Stimulated activated CD4-positive, alpha-beta T cell treated with anti-CD3 and anti-CD28 coated beads, Interleukin-15, amount 100 ng/mL, for 1 hour (primary cell): ENCODE measurements around the gene ADAM23.
A peak's percentile ranks its signal among the peaks of the same experiment; 100 is the strongest.
"Not testable (repeated sequence)": the region's sequence is repeated elsewhere in the genome, so short reads cannot be mapped to it uniquely, and the experiment has no call there.

ENCODE experiments used
- DNase-seq, 2 donors: peaks; one replicate each; pipeline ENCODE4 v3.0.0-alpha.2; 2020; ENCODE audit warnings: low read depth in 1 of 2, low spot score in 1 of 2

ADAM23 gene, protein sequence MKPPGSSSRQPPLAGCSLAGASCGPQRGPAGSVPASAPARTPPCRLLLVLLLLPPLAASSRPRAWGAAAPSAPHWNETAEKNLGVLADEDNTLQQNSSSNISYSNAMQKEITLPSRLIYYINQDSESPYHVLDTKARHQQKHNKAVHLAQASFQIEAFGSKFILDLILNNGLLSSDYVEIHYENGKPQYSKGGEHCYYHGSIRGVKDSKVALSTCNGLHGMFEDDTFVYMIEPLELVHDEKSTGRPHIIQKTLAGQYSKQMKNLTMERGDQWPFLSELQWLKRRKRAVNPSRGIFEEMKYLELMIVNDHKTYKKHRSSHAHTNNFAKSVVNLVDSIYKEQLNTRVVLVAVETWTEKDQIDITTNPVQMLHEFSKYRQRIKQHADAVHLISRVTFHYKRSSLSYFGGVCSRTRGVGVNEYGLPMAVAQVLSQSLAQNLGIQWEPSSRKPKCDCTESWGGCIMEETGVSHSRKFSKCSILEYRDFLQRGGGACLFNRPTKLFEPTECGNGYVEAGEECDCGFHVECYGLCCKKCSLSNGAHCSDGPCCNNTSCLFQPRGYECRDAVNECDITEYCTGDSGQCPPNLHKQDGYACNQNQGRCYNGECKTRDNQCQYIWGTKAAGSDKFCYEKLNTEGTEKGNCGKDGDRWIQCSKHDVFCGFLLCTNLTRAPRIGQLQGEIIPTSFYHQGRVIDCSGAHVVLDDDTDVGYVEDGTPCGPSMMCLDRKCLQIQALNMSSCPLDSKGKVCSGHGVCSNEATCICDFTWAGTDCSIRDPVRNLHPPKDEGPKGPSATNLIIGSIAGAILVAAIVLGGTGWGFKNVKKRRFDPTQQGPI

DNA sequence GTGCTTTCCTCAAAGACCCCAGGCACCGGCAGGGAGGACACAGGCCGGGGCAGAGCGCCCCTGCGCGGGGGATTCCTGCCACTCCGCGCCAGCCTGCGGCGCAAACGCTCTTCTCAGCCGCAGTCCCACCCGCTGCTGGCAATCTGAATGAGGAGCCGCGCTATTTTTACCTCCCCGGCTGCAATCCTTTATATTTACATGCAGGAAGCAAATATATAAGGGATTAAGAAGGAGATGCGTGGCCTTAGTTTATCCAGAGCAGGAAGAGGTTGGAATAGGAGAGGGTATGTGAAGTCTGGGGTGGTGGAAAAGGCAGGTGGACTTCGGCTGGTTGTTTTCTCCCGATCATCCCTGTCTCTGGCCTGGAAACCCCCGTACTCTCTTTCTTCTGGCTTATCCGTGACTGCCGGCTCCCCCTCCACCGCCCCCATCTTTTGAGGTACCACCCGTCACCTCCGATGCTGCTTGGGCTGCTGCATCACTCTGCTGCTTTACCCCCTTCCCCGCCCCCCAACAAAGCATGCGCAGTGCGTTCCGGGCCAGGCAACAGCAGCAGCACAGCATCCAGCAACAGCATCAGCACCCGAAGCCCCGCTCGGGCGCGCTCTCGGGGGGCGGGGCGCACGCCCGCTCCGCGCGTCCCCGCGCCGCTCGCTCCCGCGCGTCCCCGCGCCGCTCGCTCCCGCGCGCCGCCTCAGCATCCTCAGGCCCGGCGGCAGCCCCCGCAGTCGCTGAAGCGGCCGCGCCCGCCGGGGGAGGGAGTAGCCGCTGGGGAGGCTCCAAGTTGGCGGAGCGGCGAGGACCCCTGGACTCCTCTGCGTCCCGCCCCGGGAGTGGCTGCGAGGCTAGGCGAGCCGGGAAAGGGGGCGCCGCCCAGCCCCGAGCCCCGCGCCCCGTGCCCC lies at the start of gene ADAM23:
ADAM23 (plus strand) TSS at position 700 of the 902 bp plus-strand sequence. CDS start 335 bp downstream, outside the sequence.
- peak in 1 of 2 donors; percentile 20 for DNase-seq

DNA sequence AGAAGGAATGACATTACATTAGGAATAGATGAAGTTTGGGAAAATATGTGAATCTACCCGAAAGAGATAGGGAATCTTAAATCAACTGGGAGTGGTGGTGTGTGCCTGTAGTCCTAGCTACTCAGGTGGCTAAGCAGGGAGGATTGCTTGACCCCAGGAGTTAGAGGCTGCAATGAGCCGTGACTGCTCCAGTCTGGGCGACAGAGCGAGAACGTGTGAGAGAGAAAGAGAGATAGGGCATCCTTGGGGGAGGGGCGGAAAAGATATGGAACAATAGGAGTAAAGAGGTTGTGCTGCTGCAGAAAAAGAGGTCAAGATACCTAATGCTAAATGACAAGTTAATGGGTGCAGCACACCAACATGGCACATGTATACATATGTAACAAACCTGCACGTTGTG lies 47.1 kb upstream of the ADAM23 start:
- DNase-seq, result no peak

DNA sequence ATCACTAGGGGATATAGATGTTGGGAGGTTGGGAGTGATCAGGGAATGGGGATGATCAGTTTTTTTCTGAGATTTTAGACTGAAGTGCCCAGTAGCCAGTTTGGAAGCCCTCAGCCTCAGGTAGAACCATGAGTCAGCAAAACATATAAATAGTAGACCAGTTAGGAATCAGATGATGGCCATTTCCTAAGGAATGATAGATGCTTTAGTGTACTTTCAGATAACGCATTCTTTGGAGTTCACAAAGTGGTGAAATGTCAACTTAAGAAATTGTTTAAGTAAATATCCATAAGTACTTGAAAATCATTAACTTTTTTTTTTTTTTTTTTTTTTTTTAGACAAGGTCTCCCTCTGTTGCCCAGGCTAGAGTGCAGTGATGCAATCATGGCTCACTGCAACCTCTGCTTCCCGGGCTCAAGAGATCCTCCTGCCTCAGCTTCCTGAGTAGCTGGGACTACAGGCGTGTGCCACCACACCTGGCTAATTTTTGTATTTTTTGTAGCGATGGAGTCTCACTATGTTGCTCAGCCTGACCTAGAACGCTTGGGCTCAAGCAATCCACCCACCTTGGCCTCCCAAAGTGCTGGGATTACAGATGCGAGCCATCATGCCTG lies 40.3 kb upstream of the ADAM23 start:
- DNase-seq, result not testable (repeated sequence)

DNA sequence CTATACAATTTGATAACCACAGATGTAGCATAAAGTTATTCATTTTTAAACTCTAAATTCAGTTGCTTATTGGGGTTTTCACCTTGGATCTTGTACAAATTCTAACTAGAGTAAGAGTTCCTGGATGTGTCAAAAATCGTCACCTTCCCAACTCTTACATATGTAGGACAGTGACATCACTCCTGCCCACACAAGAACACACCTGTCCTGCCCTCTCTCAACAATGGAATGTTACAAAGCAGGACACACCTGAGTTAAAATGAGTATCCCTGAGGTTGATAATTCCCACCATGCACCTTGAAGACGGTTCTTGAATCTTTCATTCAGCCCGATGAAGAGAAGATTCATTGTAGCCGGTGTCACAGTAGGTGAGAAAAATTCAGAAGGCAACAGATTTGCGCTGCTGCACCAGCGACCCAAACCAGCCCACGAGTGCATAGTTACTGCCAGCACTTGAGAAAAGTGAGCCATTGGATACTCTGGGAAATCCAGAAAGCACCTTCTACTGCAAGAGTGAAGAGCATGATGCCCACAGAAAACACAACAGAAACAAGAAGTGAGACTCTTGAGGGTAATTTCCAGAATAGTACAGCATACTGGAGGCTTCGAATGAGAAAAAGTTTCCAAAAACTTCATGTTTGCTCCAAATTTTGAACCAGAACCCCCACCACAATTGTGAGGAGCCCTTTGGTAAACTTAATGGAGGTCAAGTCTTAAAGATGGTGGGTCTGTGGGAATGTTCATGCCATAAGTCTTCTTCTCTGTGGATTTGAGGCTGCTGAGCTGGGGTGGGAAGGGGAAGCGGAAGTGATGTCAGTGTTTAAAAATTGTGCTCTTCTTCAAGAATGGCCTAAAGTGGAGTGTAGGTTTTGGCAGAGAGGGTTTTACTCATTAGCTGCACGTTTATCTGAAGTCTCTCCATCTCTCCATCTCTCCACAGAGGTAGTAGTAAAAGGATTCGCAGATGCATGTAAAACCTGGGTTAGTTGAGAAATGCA lies 34.7 kb upstream of the ADAM23 start:
- DNase-seq, result no peak

DNA sequence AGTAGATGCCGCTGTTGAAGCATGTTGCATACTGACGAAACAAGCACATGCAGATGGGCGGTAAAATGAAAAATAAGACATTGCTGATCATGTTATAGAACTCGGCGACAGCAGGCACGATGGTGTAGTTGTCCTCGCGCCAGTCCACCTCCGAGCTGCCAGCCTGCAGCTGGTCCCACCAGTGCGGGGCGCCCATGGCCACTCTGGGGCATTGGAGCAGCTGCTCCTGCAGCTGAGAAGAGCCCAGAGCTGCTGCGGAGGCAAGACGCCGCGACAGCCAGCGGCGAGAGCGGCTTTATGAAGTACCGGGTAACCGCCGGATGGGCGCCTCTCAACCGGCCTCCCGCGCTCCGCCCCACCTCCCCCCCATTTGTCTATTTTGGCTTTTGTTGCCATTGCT lies 32.6 kb upstream of the ADAM23 start:
- DNase-seq, result no peak

DNA sequence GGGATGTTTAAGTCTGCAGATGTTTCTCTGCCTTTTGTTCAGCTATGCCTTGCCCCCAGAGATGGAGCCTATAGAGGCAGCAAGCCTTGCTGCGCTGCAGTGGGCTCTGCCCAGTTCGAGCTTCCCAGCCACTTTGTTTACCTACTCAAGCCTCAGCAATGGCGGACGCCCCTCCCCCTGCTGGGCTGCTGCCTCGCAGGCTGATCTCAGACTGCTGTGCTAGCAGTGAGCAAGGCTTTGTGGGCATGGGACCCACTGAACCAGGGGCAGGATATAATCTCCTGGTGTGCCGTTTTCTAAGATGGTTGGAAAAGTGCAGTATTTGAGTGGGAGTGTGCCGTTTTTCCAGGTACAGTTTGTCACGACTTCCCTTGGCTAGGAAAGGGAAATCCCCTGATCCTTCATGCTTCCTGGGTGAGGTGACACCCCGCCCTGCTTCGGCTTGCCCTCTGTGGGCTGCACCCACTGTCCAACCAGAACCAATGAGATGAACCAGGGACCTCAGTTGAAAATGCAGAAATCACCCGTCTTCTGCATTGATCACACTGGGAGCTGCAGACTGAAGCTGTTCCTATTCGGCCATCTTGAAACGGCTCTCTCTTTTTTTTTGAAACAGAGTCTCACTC lies 27.6 kb upstream of the ADAM23 start:
- no peak for DNase-seq

DNA sequence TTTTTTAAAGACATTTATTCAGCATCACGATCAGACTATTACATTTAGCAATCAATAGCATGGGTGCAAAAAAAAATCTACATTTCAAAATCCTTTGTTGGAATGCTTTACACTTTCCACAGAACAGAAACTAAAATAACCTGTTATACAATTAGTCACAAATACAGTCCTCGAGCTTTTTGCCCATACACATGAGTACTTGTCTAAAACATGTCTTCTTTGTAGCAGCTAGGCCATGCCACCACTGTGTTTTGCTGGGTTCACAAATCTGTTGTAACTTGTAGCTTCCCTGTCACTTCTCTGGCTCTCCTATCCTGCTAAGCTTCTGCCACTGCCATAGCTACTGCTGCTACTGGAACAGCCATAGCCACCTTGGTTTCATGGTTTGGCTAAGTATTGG lies 24.4 kb upstream of the ADAM23 start:
- no peak for DNase-seq

DNA sequence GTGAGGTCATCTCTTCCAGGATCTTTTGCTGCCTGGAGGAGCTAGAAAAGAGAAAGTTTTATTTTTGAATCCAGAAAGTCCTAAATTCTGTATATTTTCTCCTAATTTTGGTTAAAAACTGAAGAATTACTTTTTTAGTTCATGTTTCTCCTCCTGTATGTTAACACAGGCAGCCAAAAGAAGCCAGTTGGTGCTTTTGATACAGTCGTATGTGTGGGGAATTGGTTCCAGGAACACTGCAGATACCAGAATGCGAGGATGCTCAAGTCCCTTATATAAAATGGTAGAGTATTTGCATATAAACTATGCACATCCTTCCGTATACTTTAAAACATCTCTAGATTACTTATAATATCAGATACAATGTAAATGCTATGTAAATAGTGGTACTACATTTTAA lies 22.6 kb upstream of the ADAM23 start:
- no peak for DNase-seq

DNA sequence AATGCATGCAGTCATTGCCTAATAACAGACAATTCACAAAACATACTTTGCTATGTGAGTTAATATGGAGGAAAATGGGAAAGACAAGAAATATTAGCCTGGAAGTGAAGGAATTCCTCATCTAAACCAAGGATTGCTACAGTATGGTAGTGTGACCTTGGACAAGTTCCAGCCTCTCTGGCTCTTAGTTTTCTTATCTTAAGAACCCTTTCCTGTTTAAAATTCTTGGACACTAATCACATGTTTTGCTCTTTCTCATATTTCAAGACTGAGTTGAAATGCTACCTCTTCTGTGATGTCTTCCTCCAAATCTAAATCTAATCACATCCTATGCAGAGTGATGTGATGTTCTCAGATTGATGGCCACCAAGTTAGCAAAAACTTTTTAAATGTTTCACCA lies 20.8 kb upstream of the ADAM23 start:
- DNase-seq, result no peak

DNA sequence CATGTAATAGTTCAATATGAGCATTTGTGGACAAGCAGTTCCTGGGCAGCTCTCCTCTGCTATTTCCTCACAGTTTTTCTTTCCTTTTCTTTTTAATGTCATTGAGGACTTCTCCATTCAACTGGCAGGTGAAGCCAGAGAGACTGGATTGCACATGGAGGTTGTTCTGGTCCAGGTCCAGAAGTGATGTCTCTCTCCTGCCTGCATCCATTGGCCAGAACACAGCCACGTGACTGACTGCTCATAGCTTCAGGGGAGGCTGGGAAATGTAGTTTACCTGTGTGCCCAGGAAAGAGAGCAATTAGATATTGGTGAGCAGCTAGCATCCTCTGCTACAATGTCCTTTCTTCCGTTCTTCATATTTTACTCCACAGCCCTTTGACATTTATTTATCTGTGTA lies 20.2 kb upstream of the ADAM23 start:
- no peak for DNase-seq

DNA sequence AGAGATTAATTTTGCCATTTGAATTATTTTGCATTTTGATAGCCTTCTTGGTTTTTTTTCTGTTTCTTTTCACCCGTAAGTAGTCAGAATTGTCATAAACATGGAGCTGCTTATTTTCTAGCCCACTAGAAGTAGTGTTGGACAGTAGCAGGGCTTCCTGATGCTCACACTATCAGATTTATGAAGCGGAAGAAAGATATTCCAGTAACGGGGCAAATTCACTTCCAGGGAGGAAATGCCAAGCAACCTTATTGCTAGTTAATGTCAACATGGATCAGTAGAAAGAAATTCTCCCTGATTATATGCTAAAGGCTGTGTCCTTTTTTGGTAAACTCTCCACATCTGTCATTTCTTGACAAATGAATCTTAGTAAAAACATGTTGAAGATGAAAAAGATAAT lies 19.2 kb upstream of the ADAM23 start:
- no peak for DNase-seq

DNA sequence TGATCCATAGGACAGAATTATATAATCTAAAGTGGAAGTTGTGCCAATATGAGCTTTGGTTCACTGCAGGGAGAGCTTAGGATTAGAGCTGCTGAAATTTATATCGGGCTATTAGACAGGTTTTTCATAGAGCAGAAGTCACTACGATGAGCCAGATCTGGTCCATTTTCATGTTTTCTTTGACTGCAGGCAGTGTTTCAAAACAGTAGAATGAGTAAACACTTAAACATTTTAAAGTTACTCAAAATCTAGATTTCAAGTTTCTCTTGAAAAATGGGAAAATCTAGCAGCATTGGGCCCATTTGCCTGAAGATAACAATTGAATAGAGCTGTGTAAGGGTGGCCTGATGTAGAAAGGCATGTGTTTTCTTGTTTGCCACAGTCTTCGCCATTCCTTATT lies 14.5 kb upstream of the ADAM23 start:
- DNase-seq, result no peak

DNA sequence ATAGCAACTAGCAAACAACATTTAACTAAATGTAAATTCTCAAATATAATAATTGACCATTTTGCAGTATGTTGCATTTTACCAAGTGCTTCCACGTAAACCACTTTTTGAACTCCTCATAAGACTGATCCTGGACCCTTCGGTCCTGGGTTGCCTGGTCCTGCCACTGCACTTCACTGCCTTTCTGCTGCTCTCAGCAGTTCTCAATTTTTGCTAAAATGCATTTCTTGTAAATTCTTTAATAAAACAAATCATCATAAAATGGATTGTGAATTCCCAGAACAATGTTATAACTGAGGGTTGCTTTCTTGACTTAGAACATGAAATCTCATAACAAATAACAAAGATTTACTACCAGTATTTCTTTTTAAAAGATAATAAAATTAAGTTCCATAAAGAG lies 12.9 kb upstream of the ADAM23 start:
- no peak for DNase-seq

DNA sequence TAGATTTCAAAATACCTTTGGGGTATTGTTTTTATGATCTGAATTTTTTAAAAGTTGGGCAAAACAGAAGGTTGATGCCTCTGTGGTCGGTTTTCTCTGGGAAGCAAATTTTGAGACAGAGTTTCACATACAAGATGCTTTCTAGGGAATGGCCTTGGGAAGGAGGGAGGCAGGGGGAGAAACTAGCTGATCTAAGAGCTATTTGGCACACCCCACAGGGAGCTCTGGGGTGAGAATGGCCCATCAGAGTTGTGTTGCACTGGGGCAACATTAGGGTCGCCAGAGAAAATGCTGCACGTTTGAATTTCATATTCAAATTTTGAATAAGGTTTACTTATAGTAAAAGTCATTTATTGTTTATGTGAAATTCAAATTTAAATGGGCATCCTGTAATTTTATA lies 11.9 kb upstream of the ADAM23 start:
- no peak for DNase-seq

DNA sequence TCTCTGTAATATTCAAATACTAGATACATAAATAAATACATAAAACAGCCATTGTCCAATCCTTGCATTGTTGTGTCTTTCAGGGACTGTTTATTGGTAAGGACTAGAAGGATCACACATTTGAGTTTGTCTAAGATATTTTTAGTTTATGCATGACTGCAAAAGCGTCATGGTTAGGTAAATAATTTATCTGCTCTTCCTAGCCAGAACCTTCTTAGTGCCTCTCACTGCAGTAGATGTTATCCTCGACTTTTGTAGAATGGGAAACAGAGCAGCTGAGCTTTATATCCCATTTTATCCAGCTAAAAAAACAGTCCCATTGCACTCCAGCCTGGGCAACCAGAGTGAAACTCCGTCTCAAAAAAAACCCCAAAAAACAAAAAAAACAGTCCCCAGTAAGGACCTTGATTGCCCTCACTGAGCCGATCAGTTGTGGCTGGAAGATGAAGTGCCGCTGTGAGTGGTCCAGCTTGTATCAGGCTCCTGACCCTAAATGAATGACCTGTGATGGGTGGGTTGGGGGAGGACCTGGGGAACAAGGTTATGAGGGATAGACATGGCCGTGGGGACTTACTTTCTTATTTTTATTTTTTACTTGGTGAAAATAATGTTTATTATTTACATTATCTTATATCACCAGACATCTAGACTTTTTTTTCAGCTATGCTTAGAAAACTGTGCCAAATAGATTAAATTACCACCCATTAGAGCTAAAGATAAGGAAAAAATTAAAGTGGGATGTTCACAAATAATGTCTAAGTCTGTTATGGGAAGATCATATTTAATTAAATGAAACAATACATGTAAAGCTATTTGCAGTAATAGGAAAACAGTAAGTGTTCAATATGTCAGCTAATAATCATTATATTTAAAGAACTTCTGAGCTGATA lies 10.9 kb upstream of the ADAM23 start:
- no peak for DNase-seq

DNA sequence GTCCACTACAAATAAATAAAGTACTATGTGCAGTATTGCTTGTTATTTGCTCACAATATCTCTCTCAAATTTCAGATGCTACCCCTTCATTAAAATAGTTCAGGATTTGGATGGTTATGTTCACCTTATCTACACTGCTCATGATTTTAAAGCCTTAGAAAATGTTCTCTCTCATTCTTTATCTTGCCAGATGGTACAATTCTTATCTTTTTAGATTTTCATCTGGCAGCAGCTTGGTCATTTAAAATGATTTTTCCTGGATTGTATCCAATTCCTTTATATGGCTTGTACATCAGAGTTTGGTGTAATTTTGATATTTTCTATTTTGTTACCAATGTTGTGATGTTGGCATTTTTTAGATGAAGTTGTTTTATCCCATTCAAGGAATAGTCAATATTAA lies 10.1 kb upstream of the ADAM23 start:
- DNase-seq, result no peak

DNA sequence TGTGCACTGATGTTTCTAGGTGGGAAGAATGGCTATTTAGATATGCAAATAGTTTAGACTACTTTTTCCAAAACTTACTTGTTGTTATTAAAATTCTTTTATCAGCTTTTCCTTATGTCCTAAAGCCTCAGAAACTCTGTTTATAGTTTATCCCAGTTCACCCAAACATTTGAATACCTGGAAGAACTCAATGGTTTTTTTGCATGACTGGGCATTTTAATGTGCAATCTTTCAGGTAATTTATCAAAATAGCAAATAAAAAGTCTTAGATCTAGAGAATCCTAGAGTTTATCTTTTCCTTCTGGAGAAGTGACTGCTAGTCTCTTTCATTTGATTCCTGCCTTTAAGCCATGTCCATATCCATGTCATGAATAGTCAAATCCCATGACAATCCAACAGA lies 9.6 kb upstream of the ADAM23 start:
- no peak for DNase-seq

DNA sequence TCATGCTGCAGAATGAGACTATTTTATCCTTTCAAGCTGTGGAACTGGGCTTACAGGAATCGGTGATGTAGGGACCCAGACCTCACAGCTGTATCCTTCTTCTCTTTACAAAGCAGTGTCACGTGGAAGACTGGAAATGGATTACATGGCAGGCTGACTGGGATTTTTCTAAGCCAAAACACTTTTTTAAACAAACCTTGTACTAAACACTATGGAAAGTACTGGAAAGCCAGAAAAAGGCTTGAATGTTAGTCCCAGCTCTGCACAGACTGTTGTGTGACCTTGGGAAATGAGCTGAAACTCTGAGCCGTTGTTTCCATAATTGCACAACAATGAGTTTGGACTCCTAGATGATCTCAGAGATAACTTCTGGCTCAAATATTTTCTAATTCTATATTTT lies 7.6 kb upstream of the ADAM23 start:
- DNase-seq, result no peak
